Umbilical cord (tissue), 2 donors: ENCODE data around the gene TMEM106C. TPM values are rescaled to one million over a fixed set of nuclear protein-coding genes. Genes with fewer than 3 reads are reported as not detected.
"Not testable (repeated sequence)": the region's sequence is repeated elsewhere in the genome, so short reads cannot be mapped to it uniquely, and the experiment has no call there.

Experiments
- DNase-seq: peaks from one replicate; pipeline ENCODE4 v3.0.0-alpha.2; 2015; ENCODE audit warnings: low spot score
- total RNA-seq: library from RNA; depleted of rRNA; stranded (reverse); fragments of >200 nt; gene quantifications from one replicate; pipeline ENCODE4 v1.2.3, GENCODE V29; 2014; ENCODE audit warnings: low replicate concordance; ENCODE audit not compliant: insufficient read depth

TMEM106C gene
- total RNA-seq, 1 donor from 2014 or later: 35.6 TPM

GRCh38 chr12:47949441-47950341 lies 13.7 kb upstream of the TMEM106C start:
- DNase-seq: peak; percentile 81

DNA sequence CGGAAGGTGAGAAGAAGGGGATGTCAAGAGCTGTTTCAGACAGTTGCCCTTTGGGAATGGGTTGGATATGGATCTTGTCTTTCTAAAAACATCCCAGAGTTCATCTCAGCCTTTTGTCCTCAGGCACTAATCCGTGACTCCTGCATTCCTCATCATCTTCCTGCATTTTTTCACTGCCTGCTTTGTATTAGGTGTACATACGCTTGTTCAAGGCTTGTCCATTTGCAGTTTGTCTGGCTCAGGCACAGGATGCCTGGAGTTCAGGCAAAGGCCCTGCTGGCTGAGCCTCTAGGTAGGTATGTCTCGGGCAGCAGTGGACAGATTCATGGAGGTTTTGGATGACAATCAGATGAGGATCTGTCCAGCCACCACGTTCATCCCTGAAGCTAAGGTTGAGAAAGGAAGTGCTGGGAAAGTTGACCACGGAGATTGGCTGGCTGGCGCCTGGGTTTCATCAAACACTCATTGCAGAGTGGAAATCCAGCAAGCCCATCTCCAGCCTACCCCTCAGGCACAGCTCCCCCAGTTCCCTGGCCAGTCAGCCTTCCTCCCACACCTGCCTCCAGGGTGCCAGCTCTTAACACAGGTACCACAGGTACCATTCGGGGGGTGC lies 12.4 kb upstream of the TMEM106C start:
- no peak for DNase-seq

DNA sequence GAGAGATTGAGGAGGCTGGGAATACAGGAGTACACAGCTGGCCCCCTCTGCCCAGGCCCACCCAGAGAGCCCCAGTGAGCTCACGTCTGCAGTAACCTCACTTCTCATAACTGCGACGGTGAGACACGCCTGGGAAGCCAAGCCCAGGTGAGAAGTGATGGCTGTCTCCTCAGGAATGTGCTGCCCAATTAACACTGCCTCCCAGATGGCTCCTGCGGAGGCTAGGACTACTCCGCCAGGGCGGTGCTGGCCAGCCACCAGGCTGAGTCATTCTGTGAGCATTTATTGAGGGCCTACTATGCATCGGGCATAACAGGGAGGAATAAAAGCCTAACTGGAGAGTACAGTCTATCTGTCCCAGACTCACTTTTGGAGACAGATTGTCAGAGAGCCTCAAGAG lies 9.3 kb upstream of the TMEM106C start:
- no peak for DNase-seq

DNA sequence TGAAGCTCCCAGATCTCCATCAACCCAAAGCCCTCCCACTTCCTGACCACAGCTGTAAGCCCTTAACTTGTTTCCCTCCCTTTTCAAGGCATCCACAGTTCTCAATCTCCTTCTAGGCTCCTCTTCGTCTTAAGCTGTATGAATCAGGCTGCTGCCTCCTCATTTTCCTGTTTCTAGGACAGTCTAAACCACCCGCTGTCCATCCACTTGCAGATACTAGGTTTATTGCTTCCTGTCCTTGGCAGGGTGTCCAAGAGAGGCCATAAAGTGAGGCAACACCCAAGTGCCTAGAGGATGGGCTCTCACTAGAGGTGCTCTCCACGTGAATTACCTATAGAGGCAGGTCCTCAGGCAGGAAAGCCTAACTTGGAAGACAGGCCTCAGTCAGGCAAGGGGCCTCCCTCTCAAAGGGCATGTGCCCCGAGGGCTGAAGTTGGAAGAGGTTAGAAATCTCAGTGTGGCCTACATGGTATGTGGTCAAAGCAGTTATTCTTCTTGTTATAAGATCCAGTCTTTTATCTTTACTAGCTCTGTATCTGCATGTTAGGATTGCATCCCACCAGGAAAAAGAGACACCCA lies 8.8 kb upstream of the TMEM106C start:
- no peak for DNase-seq

DNA sequence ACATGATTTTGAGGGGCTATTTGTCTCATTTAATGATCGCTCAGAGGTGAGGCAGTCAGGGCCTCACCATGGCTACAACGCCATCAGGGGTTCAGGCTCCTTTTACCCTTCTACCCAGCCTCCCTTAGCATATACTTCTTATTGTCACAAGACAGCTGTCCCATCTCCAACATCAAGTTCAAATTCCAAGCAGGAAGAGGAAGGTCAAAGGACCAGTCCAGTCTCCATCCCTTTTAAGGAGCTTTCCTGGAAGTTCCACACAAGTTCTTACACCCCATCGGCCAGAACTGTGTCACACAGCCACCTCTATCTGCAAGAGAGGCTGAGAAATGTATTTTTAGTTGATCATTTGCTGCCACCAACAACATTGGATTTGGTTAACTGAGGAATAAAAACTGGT lies 8.3 kb upstream of the TMEM106C start:
- DNase-seq: no peak

DNA sequence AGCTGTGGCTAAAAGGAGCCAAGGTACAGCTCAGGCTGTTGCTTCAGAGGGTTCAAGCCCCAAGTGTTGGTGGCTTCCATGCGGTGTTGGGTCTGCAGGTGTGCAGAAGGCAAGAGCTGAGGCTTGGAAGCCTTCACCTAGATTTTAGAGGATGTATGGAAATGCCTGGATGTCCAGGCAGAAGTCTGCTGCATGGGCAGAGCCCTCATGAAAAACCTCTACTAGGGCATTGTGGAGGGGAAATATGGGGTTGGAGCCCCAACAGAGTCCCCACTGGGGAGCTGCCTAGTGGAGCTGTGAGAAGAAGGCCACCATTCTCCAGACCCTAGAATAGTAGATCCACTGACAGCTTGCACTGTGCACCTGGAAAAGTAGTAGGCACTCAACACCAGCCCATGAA lies 5.7 kb upstream of the TMEM106C start:
- not testable (repeated sequence) for DNase-seq

GRCh38 chr12:47962198-47962597 lies 1.2 kb upstream of the TMEM106C start:
- DNase-seq: no peak

DNA sequence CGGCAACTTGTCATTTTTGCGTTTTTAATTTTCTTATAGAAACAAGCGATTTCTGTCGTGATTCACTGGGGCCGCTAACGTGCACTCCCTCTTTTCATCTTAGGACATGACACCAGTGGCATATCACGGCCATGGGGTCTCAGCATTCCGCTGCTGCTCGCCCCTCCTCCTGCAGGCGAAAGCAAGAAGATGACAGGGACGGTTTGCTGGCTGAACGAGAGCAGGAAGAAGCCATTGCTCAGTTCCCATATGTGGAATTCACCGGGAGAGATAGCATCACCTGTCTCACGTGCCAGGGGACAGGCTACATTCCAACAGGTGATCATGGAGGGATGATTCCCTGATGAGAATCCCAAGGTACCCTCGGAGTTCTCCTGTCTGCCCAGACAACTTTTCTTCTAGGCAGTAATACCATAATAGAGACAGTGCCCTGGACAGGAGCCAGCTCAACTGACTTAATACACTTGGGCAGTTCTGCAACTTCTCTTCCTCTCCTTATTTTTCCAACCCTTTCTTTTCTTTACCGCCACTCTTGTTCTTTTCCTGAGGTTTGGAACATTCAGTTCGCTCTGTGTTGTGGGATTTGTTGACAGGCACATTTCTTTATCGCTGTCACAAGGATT lies 821 bp downstream of the TMEM106C start:
- peak; percentile 30 for DNase-seq

DNA sequence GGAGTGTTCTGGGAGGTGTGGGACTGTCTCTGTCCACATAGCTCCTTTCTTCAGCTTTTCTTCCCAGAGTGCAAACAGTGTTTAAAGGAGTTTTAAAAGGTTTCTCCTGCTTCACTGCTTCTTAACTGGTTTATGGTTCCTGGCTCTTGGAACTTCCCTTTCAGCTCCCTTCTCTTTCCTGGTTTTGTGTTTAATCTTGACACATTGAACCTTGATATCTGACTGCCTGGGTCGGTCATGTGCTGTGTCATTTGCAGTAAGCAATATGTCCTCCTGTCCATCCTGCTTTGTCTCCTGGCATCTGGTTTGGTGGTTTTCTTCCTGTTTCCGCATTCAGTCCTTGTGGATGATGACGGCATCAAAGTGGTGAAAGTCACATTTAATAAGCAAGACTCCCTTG lies 2.2 kb downstream of the TMEM106C start:
- no peak for DNase-seq

GRCh38 chr12:47967461-47968321 lies 4.3 kb downstream of the TMEM106C start:
- DNase-seq: no peak

DNA sequence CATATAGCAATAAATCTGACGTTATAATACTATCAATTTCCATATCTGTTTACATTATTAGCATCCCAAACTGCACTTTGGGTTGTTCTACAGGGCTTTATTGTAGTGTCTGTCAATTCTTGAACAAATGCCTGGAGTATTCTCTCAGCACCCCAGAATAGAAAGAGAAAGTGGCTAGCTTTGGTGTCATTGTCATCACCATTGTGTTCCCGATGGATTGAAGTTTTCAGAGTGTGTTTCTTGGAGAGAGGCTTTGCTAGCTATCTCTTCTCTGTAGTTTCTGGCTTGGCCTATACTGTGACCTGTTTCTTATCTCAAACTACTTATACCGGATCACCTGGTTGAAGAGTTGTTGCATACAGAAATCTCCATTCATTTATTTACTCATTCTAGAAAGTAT lies 6.4 kb downstream of the TMEM106C start:
- DNase-seq: no peak

DNA sequence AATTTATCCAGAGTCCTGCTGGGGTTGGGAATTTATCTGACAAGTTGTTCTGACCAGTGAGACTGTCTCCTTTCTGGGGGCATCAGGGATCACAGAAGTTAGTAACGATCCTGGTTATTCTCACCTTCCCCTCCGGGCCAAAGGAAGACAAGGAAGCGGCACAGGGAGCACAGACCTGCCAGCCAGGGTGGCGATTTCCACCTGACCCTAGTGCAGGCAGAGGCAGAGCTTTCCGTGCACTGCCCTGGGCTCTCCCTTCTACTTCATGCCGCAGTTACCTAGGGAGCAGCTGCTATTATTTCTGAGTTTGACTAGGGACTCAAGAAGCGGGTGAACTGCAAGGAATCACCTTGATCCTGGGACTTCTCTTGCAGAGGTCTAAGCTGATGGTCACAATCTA lies 7.4 kb downstream of the TMEM106C start:
- no peak for DNase-seq

DNA sequence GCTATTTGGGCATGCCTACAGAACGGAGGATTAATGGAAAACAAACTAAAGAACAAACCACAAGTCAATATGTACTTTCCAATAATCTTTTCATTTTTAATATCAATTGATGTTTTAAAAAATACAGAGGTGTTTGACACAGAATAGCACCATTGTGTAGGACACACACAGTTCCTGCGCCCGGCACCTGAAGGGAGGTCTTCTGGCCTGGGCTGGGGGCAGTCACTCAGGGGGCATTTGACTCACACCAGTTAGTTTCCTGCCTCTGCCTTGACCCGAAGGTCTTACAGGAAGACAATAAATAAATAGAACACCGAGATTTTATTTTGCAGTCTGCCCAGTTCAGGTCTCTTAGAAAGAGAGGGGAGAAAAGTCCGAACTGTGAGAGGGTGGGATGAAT lies 9.5 kb downstream of the TMEM106C start:
- no peak for DNase-seq

- no peak for DNase-seq
Observed at GRCh38 chr12:47973870-47974269, 10.5 kb downstream of the TMEM106C start.

DNA sequence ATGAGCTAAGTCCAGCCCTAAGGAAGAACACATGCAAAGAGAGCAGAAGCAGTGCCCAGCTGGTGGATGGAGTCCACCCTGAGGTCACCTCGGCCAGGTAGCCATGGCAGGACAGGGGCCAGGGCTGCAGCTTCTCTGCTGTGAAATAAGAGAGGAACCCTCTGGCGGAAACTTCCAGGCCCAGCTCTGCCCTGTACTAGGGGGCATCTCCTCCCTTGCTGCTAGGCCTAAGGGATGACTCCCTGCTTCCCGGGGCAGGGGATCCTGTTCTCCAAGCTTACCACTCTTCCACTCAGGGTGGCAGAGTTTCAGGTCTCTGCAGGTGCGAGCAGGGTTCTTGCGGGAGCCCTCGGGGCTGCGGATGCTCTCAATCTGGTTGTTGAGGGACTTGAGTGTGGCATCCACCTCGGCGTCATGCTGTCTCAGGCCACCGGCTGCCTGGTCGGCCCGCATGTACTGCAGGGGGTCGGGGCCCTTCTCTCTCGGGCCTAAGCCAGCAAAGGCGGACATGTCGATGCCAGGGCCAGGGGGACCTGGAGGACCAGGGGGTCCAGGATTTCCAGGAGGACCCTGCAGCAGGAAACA lies 11.7 kb downstream of the TMEM106C start:
- DNase-seq: no peak

DNA sequence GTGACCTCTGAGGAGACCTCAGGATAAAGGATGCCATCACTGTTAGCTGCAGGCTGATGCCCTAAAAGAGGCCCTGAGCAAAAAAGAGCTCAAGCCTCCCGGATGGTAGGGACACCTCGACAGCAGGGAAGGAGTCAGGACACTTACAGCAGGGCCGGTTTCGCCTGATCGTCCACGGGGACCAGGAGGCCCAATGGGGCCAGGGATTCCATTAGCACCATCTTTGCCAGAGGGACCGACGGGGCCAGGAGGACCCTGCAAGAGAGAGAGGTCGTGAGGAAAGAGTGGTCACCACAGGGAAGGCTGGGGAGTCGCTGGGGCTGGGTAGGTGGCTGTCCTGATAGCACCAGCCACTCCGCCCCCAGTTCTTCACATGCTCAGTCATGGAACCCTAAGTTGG lies 12.4 kb downstream of the TMEM106C start:
- no peak for DNase-seq

GRCh38 chr12:47977046-47977771 lies 13.8 kb downstream of the TMEM106C start:
- peak; percentile 43 for DNase-seq

- no peak for DNase-seq
Observed at GRCh38 chr12:47977772-47978597, 14.6 kb downstream of the TMEM106C start.

DNA sequence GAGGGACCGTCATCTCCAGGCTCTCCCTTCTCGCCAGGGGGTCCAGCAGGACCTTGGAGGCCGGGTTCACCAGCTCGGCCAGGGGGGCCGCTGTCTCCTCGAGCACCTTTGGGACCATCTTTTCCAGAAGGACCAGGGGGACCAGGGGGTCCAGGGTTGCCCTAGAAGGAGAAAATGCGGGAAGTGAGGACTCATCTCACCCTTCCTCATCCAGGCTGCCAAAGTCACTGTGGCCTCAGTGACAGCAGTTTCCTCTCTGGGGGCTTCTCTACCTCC lies 15.1 kb downstream of the TMEM106C start:
- no peak for DNase-seq

- no peak for DNase-seq
Observed at GRCh38 chr12:47979166-47979565, 15.8 kb downstream of the TMEM106C start.
